ENCODE measurements around the gene ARL4C. TPM values are rescaled to one million over a fixed set of nuclear protein-coding genes. Genes with fewer than 3 reads are reported as not detected.

Gene ARL4C
- total RNA-seq, 1 donor from 2014 or later, result 10.7 TPM

DNA sequence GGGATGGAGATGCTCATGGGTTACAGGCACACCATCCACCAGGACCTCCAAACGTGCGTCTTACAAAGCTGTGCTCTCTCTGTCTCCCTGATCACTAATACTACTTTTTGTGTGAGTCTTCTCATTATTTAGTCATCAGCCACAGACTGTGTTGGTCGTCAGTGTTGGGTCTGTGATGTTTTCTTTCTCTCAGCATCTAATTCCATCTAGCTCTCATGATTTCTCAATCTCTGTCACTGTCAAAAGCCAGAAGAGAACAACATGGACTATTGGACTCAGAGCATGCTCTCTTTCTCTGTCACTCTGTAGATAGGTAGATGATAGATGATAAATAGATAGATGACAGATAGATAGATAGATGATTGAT is 6.0 kb upstream of the ARL4C start:
- ATAC-seq, result no peak
- DNase-seq (ENCODE audit: low spot score), result no peak
- intact Hi-C loops (cut with DNase I), result no loop called here

DNA sequence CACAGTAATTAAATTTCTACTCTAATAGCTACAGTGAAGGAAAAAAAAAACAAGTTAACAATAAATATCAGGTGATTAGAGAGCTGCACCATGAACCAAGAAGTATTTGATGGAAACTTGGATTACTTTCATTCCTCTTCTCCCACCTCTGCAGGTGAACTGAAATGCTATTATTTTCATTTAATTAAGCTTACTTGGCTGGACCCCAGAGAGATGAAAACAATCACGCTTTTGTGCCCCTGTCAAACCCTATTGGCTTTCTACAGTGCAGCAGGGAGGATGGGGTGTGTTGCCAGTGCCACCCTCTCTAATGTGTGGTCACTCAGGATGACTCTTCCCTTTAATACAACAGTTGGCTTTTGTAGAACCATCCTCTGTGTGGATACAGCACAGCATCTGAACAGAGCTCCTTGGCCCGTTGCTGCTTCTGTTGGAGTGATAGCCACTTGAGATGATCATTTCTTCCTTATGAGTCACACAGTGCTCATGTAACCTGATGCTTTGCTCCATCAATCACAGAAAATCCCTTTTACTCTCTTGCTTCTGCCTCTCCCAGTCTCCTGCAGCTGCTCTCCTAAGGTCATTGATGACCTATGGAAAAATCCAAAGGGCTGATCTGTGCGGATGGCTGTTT is 5.5 kb upstream of the ARL4C start:
- intact Hi-C loops (cut with DNase I), result no loop called here
- ATAC-seq (no peak), DNase-seq (ENCODE audit: low spot score) (no peak)

DNA sequence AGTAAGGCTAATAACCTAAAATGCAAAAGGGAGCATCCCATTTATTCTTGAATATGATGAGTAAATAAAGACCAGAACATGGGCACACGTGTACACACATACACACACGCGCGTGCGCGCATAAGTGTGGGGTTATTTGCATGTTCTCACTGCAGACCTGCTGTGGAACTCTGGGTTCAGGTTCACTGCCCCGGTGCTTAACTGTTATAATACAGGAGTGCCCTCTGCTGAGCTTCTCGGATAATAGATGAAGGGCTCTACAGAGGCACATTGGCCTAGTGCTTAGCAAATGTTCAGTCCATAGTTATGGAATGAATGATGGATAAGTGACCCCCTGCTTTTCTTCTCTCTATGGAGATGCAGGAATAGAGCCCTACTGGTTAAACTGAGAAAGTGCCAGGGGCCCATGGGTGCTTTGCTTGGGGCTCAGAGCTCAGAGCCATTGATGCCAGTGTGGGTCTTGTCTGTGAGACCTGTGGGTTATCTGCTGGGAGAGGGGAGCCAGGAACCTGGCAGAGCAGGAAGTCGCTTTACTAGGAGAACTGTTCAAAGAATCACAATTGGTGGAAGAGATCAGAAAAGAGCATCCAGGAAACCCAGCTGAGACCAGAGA is 3.6 kb upstream of the ARL4C start:
- DNase-seq (ENCODE audit: low spot score), result peak; percentile 66
- intact Hi-C loops (cut with DNase I), result no loop called here
- ATAC-seq, result peak; percentile 69

DNA sequence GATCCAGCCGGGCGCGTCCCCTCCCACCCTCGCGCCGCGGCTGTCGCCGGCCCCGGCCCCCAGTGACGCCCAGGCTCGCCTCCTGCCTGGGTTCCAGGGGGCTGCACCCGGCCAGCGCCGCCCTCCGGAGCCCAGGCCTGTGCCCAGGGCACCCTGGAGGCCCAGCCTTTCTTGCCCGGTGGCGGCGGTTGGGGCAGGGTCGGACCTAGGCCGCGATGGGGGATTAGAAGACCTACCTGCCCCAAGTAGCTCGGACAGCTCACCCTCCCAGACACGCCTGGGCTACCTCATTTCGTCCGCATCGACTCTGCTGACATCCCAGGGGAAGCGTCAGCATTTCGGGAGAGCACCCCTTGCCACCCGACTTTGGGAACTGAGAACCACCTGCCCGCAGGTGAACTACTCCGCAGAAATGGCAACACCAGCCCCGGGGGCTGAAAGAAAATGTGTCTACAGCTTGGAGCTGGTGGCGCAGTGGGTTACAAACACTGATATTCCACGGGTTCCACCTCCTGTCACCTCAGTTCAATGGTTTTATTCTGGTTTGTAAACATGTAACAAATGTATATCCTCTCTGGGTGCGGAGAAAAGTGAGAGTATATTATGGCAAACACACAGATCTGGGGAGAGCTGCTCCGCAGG is 834 bp upstream of the ARL4C start:
- intact Hi-C loops (cut with DNase I), result loop anchor here (10.0 kb wide), 1 partner anchor 513 kb away; no protein-coding TSS in a partner anchor
- DNase-seq (ENCODE audit: low spot score), result no peak
- ATAC-seq, result peak; percentile 5

DNA sequence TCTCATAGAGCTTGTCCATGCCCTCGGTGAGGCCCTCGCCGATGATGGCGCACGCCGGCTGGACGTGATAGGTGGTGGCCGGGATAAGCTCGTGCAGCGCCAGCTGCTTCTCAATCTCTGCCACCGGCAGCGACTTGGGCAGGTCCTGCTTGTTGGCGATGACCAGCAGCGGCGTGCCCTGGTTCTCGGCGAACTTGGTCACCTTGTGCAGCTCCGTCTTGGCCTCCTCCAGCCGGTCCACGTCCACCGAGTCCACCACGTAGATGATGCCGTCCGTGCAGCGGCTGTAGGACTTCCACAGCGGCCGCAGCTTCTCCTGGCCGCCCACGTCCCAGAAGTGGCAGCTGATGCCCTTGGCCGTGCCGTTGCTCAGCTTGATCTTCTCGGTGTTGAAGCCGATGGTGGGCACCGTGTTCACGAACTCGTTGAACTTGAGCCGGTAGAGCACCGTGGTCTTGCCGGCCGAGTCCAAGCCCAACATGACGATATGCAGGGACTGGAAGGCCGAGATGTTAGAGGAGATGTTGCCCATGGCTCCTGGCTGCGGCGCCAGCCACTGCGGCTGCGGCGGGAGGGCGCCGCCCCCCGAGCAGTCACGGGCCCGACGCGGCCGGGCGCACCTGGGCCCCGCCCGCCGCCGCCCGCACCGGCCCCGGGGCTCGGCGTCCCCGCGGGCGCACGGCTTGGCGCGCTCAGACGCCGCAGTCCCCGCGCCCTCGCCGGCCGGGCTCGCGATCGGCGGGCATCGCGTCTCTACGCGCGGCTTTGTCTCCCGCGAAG is 636 bp downstream of the ARL4C start:
- intact Hi-C loops (cut with DNase I), result loop anchor here (10.0 kb wide), 1 partner anchor 511 kb away; no protein-coding TSS in a partner anchor
- ATAC-seq, result peak; percentile 21
- DNase-seq (ENCODE audit: low spot score), result no peak

DNA sequence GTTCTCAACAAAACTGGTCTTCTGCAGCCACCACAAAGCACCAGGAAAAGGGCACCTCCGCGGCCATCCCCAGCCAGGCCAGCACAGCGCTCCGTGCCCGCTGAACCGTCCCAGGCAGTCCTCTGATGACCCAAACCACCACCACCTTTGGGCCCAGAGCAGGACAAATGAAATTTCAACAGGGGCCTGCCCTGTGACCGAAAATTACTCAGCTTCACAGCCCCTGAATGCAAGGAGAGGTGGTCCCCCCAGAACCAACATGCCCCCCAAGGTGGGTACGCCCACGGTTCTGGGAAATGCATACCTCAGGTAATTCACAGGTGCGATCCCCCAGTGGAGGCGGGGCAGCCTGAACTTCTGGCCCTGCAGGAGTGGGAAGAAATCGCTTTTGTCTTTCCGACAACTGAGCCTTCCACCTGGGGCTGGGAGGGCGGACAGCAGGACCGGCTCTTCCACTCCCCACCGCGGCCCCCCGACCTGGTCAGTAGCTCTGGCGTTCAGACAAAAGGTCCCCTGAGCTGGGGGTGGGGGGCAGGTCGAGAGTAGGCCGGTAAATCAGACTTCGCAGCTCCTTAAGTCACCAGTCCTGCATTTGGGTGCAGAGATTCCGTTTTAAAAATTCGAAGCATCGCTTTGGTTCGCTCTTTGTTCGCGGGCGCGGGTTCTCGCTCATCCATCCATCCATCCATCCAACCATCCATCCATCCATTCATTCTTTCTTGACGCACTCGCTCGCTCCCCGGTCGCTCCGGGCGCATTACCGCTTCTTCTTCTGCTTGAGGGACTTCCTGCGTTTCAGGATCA is 1.4 kb downstream of the ARL4C start:
- ATAC-seq, result peak; percentile 21
- DNase-seq (ENCODE audit: low spot score), result no peak
- intact Hi-C loops (cut with DNase I), result loop anchor here (10.0 kb wide), 1 partner anchor 511 kb away; no protein-coding TSS in a partner anchor

DNA sequence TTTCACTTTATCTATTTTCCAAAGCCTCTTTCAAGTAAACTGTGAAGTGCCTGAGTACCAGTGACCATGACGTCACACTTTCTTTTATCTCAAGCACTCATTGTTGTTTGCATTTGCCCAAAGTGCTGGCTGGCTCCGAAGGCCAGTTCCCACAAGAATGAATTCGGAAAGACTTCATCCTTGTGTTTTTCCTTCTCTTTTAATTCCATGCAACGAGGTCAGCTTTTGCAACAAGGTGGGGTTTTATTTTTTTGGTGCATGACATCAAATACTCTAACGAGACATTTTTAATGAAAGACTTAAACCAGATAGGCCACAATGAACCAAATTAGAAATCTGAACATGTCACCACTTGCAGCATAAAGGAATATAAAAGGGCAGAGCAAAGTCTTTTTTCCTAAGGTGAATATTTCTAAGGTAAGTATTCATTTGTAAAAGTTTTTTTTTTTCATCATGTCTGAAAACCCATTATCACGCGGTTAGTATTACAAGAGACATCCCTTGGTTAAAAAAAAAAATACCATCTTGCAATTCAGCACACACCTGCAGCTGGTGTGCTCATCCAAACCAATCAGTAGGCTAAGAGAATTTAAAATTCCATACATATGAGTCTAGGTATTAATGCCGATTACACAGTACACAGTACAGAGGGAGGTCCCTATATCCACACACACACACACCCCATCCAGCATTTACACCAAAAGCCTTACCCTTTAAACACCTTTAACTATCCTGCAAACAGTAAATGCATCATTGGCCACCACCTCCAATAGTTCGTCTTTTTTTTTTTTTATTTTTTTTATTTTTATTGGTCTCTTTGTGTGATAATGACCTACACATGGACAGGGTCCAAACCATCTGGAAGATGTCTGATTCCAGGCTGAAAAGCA is 2.3 kb downstream of the ARL4C start:
- DNase-seq (ENCODE audit: low spot score) (no peak), ATAC-seq (no peak)
- intact Hi-C loops (cut with DNase I), result loop anchor here (10.0 kb wide), 1 partner anchor 510 kb away; no protein-coding TSS in a partner anchor

DNA sequence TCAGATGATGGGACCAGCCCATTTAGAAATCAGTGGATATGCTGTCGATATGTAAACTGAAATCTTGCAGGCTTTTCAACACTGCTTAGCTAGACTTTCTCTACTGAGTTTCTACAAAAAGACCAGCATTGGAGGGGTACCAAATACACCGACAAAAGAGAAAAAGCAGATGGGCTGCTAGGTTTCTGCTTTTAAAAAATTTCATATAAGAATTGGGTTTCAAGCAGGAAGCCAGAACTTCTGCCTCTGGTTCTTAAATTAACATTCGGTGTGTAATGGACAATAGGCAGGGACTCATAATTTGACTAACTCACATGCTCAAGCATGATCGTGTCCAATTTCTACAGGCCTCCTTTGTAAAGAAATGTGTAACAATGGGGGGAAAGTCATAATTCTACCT is 3.1 kb downstream of the ARL4C start:
- intact Hi-C loops (cut with DNase I), result loop anchor here (10.0 kb wide), 1 partner anchor 509 kb away; no protein-coding TSS in a partner anchor
- ATAC-seq, result no peak

DNA sequence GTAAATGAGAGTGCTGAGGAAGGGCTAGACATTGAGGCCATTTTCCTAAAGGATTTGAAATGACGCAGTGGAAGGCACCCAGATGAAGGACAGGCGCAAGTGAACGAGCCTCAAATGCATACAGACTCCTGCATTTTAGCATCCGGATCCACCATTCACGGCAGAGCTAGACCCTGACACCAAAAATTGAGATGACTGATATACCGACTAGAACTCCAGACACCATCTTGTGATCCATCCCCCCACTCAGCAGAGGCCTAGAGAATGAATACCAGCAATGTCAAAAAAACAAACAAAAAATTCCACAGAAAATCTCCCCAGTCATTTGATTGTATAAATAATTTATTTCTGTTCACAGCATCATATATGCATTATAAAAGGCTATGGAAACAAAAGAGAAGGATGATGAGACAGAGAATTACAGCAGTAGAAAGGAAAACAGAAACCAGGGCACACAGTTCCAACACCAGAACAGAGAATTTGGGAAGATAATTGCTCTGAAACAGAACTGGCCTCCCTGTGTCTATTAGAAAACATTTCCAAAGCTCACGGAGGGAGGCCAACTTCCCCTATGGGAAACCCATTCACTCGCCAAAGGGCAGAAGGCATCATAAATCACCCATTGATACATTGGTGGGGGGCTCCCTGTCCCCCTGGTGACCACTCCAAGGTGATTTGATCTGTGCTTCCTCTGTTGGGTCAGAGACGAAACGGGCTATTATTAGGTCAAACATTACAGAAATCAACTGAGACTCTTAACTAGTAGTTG is 4.0 kb downstream of the ARL4C start:
- intact Hi-C loops (cut with DNase I), result loop anchor here (10.0 kb wide), 1 partner anchor 508 kb away; no protein-coding TSS in a partner anchor
- DNase-seq (ENCODE audit: low spot score) (no peak), ATAC-seq (no peak)

More for the DNA sequence above, 3.1 kb downstream of the ARL4C start:
- no peak for DNase-seq (ENCODE audit: low spot score)

DNA sequence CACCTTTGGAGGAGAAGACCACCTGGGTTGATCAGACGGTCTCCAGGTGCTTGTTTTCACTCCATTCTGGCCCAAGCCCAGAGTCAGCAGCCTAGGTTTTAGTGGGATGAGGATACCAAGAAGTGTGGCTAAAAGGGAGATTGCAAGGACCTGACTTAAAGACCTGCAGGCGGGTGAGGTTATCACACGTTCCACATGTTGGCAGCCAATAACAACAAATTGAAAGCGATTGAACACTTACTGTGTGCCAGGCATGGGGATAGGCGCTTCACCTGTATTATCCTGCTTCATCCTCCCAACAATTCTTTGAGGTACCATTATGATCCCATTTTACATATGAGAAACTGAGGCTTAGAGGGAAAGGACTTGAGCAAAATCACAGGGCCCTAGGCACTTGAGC is 5.0 kb downstream of the ARL4C start:
- no peak for DNase-seq (ENCODE audit: low spot score)
- no peak for ATAC-seq
- intact Hi-C loops (cut with DNase I), result loop anchor here (10.0 kb wide), 1 partner anchor 507 kb away; no protein-coding TSS in a partner anchor

DNA sequence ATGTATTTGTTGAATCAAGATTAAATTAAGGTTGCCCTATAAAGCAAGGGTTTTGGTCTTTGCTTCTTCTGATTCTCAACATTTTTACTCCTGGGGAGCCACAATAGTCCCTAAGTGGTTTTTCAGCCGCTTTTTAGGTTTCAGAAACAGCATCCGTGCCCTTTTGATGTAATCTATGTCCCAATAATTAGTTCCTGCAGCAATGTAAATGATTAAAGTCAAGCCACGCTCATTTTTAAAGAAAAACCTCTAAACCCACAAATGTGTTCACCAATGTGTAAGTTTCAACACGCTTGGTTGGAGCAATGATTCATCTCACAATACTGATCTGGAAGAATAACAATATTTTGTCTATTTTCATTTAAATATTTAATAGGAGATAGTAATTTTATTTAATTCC is 5.6 kb downstream of the ARL4C start:
- intact Hi-C loops (cut with DNase I), result loop anchor here (10.0 kb wide), 1 partner anchor 506 kb away; no protein-coding TSS in a partner anchor
- no peak for ATAC-seq
- DNase-seq (ENCODE audit: low spot score), result no peak

DNA sequence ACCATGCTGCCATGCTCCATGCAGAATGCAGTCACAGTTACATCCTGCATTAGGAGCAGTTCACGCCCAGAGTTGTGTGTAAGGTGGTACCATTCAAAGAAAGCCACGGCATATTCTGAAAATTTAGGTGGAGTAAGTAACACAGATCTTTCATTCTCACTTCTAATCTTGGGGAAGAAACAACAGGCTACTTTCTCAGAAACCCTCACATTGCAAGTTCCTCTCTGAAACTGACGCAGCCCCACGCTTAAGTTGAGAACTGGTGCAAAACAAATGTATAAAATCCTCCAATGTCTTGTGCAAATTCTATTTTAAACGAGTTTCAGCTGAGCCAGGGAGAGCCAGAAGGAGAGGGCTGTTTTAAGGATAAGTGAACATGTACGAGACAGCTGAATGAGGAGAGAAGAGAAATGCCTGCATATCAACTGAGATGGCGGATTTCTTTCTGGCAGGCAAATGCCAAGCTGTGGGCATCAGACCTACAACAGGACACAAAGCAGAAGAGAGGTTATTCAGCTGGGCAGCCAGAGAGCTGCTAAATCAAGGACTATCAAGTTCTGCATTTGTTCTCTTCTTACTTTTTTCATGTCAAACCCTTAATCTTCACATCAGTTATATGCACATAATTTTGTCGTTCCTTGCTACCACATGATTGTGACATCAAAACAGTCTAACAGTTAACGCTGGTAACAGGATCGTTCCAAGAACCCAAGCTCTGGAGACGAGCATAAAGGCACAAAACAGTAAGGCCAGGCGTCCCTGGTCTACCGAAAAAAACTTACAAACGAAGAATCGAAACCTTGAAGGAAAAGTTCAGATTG is 6.4 kb downstream of the ARL4C start:
- ATAC-seq, result no peak
- intact Hi-C loops (cut with DNase I), result loop anchor here (10.0 kb wide), 1 partner anchor 506 kb away; no protein-coding TSS in a partner anchor
- no peak for DNase-seq (ENCODE audit: low spot score)

DNA sequence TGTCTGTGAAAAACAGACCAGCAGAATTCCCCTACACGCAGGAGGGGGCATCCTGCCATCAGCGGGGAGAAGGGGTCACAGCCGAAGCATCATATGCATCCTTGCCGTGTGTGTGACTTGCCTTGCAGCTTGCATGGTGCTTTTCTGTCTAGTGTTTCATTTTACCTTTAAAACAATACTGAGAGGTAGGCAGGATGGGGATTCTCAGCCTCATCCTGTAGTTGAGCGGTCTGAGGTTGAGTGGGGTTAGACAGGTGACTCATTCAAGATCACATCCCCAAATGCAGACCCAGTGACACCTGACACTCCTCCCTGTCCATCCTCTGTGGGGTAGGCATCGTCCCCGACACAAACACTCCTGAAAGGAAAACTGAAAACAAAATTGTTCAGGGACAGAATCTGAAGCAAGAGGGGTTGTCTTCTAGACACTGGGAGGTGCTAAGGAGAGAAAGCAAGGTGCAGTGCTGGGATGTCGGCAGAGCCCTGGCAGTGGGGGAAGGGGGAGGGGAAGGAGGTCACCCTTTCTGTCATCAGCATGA is 7.9 kb downstream of the ARL4C start:
- intact Hi-C loops (cut with DNase I), result no loop called here
- DNase-seq (ENCODE audit: low spot score) (no peak), ATAC-seq (no peak)

DNA sequence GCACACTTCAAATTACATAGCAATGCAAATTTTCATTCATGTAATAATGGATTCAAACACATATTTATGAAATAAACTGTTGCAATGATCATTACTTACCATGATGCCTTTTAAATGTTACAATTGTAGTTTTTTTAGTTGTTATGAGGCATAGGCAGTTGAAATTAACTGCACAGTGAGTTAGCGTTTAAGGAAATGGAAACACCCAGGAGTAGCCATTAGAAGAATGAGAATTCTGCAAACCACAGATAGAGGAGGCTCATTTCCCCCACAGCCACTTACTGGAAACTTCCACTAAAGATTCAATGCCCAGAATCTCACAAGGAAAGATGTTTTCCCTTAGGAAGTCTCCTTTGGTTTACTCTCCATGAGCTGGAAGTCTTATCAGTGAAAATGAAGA is 8.4 kb downstream of the ARL4C start:
- ATAC-seq, result no peak
- DNase-seq (ENCODE audit: low spot score), result no peak
- intact Hi-C loops (cut with DNase I), result no loop called here

DNA sequence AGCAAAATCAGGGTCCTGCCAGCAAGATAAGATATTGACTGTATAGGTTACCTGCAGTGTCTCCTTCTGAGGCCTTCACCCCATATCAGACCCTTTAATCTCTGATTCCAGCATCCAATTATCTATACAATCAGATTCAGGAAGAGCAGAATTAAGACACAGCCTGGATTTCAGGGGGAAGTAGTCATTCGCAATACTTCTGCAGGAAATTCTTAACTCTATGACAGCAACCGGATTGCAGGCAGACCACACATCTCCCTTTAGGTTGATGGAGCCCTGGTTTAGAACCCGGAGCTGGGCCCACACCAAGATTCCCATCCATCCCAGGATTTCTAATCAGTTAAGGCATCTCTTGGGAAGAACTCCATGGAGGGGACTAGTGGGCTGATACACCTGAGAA is 9.5 kb downstream of the ARL4C start:
- no peak for ATAC-seq
- no peak for DNase-seq (ENCODE audit: low spot score)
- intact Hi-C loops (cut with DNase I), result no loop called here
